K562 (cell line): ENCODE results near the gene SIGMAR1. TPM values are rescaled to one million over a fixed set of nuclear protein-coding genes. Genes with fewer than 3 reads are reported as not detected.

Source experiments
- ATAC-seq: fragments of 200-7000 bp; cut with Tn5 transposase; 3 replicates; pipeline ENCODE4 v1.9.1; 2020; ENCODE audit warnings: moderate library complexity
- BruUV-seq: library from RNA; stranded (reverse); fragments of 400-500 nt; replicated peaks from 2 replicates; lab custom pipeline; 2021; lab: Mats Ljungman, UMichigan
- CTCF ChIA-PET: fragments of 300-600 bp; formaldehyde crosslinking; extraction: SDS; loops from one replicate; lab custom pipeline; 2021; ENCODE audit warnings: low intra/inter-chr PET ratio; lab: Yijun Ruan, JAX
- POLR2A ChIA-PET: fragments of 300-600, 350-650 bp; sonication (Branson Sonifier 250); formaldehyde crosslinking; extraction: SDS; loops from one replicate; lab custom pipeline; 2021; ENCODE audit warnings: antibody characterized with exemption, inconsistent platforms; lab: Yijun Ruan, JAX
- DNase-seq, 4 experiments: peaks; one replicate each; pipeline versions ENCODE4 v3.0.0 to v3.0.0-alpha.2; 2011 to 2018; ENCODE audit warnings: low spot score in 3 of 4, mixed read lengths in 3 of 4; ENCODE audit errors: extremely low read depth in 1 of 4
- FAIRE-seq: peaks from 2 replicates; lab custom pipeline; 2011; peaks lifted over from hg19 to GRCh38; lab: Jason Lieb, UNC
- H2AFZ ChIP-seq: 2 replicates; pipeline ENCODE4 v1.6.0; 2011; ENCODE audit warnings: low read depth, low read length, control low read depth, inconsistent platforms
- H3K27ac ChIP-seq: fragments of 200-600 bp; 3 replicates; pipeline ENCODE4 v1.8.0; 2011; ENCODE audit warnings: low read depth, mild to moderate bottlenecking, control low read depth, inconsistent platforms, low read length, moderate library complexity, mixed read lengths; ENCODE audit errors: extremely low read depth
- H3K27me3 ChIP-seq, 2 experiments: fragments of 300-600 bp in 1 of 2; 2 replicates in 1 of 2; 3 replicates in 1 of 2; pipeline versions ENCODE4 v1.6.0 to v1.8.0; 2011; ENCODE audit warnings: inconsistent platforms in 2 of 2, low read length in 2 of 2, mild to moderate bottlenecking in 1 of 2, mixed read lengths in 1 of 2, moderate library complexity in 1 of 2; ENCODE audit not compliant: control insufficient read depth in 2 of 2, insufficient read depth in 2 of 2
- H3K36me3 ChIP-seq: fragments of 300-600 bp; 3 replicates; pipeline ENCODE4 v1.8.0; 2011; ENCODE audit warnings: mild to moderate bottlenecking, low read length, inconsistent platforms; ENCODE audit not compliant: control insufficient read depth, insufficient read depth
- H3K4me1 ChIP-seq, 2 experiments: fragments of 200-600 bp in 1 of 2; replicated peaks in 1 of 2; 2 replicates in 1 of 2; 3 replicates in 1 of 2; pipeline versions ENCODE4 v1.5.1 to v1.8.0; 2011; ENCODE audit warnings: inconsistent platforms in 2 of 2, low read length in 2 of 2, mild to moderate bottlenecking in 1 of 2, mixed read lengths in 1 of 2, moderate library complexity in 1 of 2; ENCODE audit not compliant: control insufficient read depth in 2 of 2, insufficient read depth in 2 of 2
- H3K4me2 ChIP-seq: 2 replicates; pipeline ENCODE4 v1.6.1; 2011; ENCODE audit warnings: low read length, control low read depth, inconsistent platforms, mixed read lengths; ENCODE audit not compliant: insufficient read depth
- H3K4me3 ChIP-seq: fragments of 200-600 bp; sonication (generic), shearing (Covaris generic); 2 replicates; pipeline ENCODE4 v1.5.1; 2016; ENCODE audit warnings: control low read depth, inconsistent platforms
- H3K79me2 ChIP-seq: fragments of 200-600 bp; 3 replicates; pipeline ENCODE4 v1.8.0; 2011; ENCODE audit warnings: low read length, inconsistent platforms; ENCODE audit not compliant: control insufficient read depth, insufficient read depth
- H3K9ac ChIP-seq, 2 experiments: 2 replicates each; pipeline versions ENCODE4 v1.6.0 to v1.6.1; 2011; ENCODE audit warnings: low read depth in 2 of 2, low read length in 2 of 2, control low read depth in 1 of 2, inconsistent platforms in 1 of 2, mild to moderate bottlenecking in 1 of 2, mixed read lengths in 1 of 2; ENCODE audit not compliant: insufficient read depth in 1 of 2
- H3K9me1 ChIP-seq: one replicate; pipeline ENCODE4 v1.6.0; 2011; ENCODE audit warnings: inconsistent platforms, mild to moderate bottlenecking, low read length, moderate library complexity; ENCODE audit not compliant: control insufficient read depth, insufficient read depth
- H3K9me3 ChIP-seq: replicated peaks from 2 replicates; pipeline ENCODE4 v1.5.1; 2011; ENCODE audit warnings: low read depth, low read length, inconsistent platforms; ENCODE audit not compliant: control insufficient read depth, insufficient read depth
- H4K20me1 ChIP-seq: replicated peaks from 2 replicates; pipeline ENCODE4 v1.6.1; 2011; ENCODE audit warnings: low read length, inconsistent platforms, mixed read lengths; ENCODE audit not compliant: control insufficient read depth, insufficient read depth
- ESRRB ChIP-seq: fragments of 250-450 bp; sonication (Bioruptor Pico); IDR thresholded peaks from 2 replicates; pipeline ENCODE4 v1.5.0; 2020; ENCODE audit warnings: mild to moderate bottlenecking, moderate library complexity, borderline replicate concordance
- GABPA ChIP-seq: fragments of 200-800 bp; sonication (Bioruptor generic); conservative IDR thresholded peaks from 2 replicates; pipeline ENCODE4 v1.6.1; 2016; ENCODE audit warnings: low read depth, missing genetic modification characterization, missing compliant biosample characterization
- GATA2 ChIP-seq: sonication (generic); formaldehyde crosslinking; IDR thresholded peaks from 2 replicates; pipeline ENCODE4 v1.4.0; 2020; ENCODE audit warnings: mild to moderate bottlenecking, missing genetic modification reagents
- HSF4 ChIP-seq: fragments of 250-450 bp; sonication (Bioruptor Pico); IDR thresholded peaks from 2 replicates; pipeline ENCODE4 v2.1.2; 2022; ENCODE audit warnings: mild to moderate bottlenecking, moderate library complexity, borderline replicate concordance
- PHF20 ChIP-seq: fragments of 450-650 bp; IDR thresholded peaks from 2 replicates; pipeline ENCODE4 v1.6.1; 2018; ENCODE audit not compliant: partially characterized antibody
- RB1 ChIP-seq: fragments of 450-650 bp; IDR thresholded peaks from 2 replicates; pipeline ENCODE4 v1.6.1; 2017; ENCODE audit warnings: low read depth, mild to moderate bottlenecking
- TBL1XR1 ChIP-seq, 2 experiments: IDR thresholded peaks; 2 replicates each; pipeline ENCODE4 v1.6.1; 2012; ENCODE audit warnings: improper control_type of control experiment in 2 of 2, low read length in 2 of 2, mild to moderate bottlenecking in 1 of 2
- ZFX ChIP-seq: sonication (generic); formaldehyde crosslinking; IDR thresholded peaks from 2 replicates; pipeline ENCODE4 v1.8.0; 2022; ENCODE audit warnings: mild to moderate bottlenecking, missing genetic modification reagents, moderate library complexity
- WGBS: fragments of 100-300 bp; shearing (Covaris generic); methylation state at CpG from one replicate; pipeline ENCODE4 v1.1.6; 2016; ENCODE audit warnings: low coverage, mixed read lengths; ENCODE audit not compliant: insufficient coverage; ENCODE audit errors: missing lambda C conversion rate; 5-methylcytosine and 5-hydroxymethylcytosine counted together
- in situ Hi-C: fragments of 300-500 bp; cut with MboI; formaldehyde crosslinking; loops from 4 replicates; pipeline ENCODE4 v1.15.0; 2018; ENCODE audit warnings: inconsistent platforms, mixed read lengths
- intact Hi-C: fragments of 100-400 bp; cut with micrococcal nuclease; formaldehyde crosslinking; loops from 2 replicates; pipeline ENCODE4 v1.14.2; 2022
- polyA plus RNA-seq, 8 experiments: library from polyadenylated mRNA; depleted of rRNA in 4 of 8; stranded (reverse) in 5 of 8; unstranded in 3 of 8; fragments of >200 nt; fragmentation: Nextera tagmentation in 2 of 8; fragmentation: Illumina TruSeq in 1 of 8; extraction: Ambion mirVana in 2 of 8; extraction: Trizol in 1 of 8; gene quantifications; 2 replicates each; pipeline versions ENCODE4 v1.2.1 to v1.2.3, GENCODE V29; 2011 to 2014; ENCODE audit warnings: inconsistent platforms in 1 of 8, missing spikeins in 1 of 8
- total RNA-seq, 7 experiments: library from RNA; depleted of rRNA in 6 of 7; stranded (reverse); fragments of >200 nt in 6 of 7; fragmentation: Illumina TruSeq in 2 of 7; extraction: Trizol in 2 of 7; gene quantifications; 2 replicates each; pipeline versions ENCODE4 v1.2.1 to v1.2.3, GENCODE V29; 2011 to 2021; ENCODE audit warnings: low replicate concordance in 1 of 7
- TF ChIP-seq, protein P1 (sequence below): fragments of 450-650 bp; IDR thresholded peaks from 2 replicates; pipeline ENCODE4 v1.6.1; 2016; ENCODE audit warnings: missing biosample characterization, missing genetic modification characterization

The SIGMAR1 gene
- total and polyA plus RNA-seq, 9 of the 15 experiments (the other 6 are each of a cell fraction or from before 2014, with no cell fraction given), result 6.9 to 80.0 (median 35.2) TPM

DNA sequence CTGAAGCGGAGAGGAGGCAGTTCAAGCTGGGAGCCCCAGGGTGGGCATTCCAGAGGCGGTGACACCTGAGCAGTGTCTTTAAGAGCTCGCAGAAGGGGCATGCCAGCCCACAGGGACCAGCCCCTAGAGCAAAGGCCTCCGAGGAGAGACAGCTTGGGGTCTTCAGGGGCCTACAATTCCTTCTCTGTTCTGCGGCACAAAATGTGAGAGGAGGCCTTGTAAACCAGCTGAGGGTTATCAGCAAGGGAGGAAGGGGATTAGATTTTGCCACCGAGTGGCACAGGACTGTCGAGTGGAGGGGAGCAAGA, 505 bp upstream of the SIGMAR1 start:
- ATAC-seq (no peak), FAIRE-seq (no peak)
- Histone ChIP-seq H3K79me2 (peaks cover 18% of the 10 kb centered on the region), H3K27ac (peak overlapping the region; percentile 65), H3K36me3 (peaks cover 14% of the 10 kb centered on the region; the same call in 1 of the 3 replicates)
- no TSS peak for BruUV-seq
- TF ChIP-seq TBL1XR1 (IDR thresholded peaks at IDR 0.05; ENCODE audit: low read length in 2 of 2) (no peak), GABPA (tag) (peak; percentile 18; the same call in 1 of the 2 replicates), PHF20 (peak; percentile 1), HSF4 (CRISPR knock-in tag) (no peak), RB1 (no peak), ZFX (CRISPR knock-in tag) (0 out of 2 replicates have a peak, but pooled peaks have one; percentile 7), GATA2 (CRISPR knock-in tag) (no peak), ESRRB (CRISPR knock-in tag) (no peak)
- TF ChIP-seq, protein P1, sequence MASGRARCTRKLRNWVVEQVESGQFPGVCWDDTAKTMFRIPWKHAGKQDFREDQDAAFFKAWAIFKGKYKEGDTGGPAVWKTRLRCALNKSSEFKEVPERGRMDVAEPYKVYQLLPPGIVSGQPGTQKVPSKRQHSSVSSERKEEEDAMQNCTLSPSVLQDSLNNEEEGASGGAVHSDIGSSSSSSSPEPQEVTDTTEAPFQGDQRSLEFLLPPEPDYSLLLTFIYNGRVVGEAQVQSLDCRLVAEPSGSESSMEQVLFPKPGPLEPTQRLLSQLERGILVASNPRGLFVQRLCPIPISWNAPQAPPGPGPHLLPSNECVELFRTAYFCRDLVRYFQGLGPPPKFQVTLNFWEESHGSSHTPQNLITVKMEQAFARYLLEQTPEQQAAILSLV, result no peak
- TF ChIP-seq, all 486 proteins: peak for 3
- H3K4me1 ChIP-seq, result peaks cover 5 to 23% of the 10 kb centered on the region in 2 experiments; a peak in 4 of 5 replicates
- CTCF ChIA-PET, result no interaction called here
- intact Hi-C loops (no loop called here), in situ Hi-C loops (no loop called here)
- 44% methylated on average over 5 of the region's 7 CpGs for WGBS
- peak overlapping the region; percentile 73 to 96 for H3K9ac ChIP-seq
- POLR2A ChIA-PET, result interaction anchor here (0.8 to 1.7 kb wide), 2 partner anchors 8 to 14 kb away, joined by 4 to 7 read pairs; partner anchors contain the start of gene GALT
- H3K9me1 ChIP-seq, result no peaks in the 10 kb centered on the region
- H2AFZ ChIP-seq, result peak overlapping the region; percentile 92
- no peaks in the 10 kb centered on the region for H3K27me3 ChIP-seq
- 0 out of 2 replicates have a peak, but pooled peaks cover 4% of the 10 kb centered on the region for H4K20me1 ChIP-seq
- H3K9me3 ChIP-seq, result no peaks in the 10 kb centered on the region
- no peak for DNase-seq
- H3K4me2 ChIP-seq, result peak overlapping the region; percentile 82
- peak overlapping the region; percentile 54 for H3K4me3 ChIP-seq
